ENCODE results near the gene TNFSF18. TPM values are rescaled to one million over a fixed set of nuclear protein-coding genes. Genes with fewer than 3 reads are reported as not detected.

The TNFSF18 gene
- polyA plus RNA-seq, 1 donor from 2014 or later = not detected

GRCh38 chr1:172999349-172999748 is 51.4 kb downstream of the TNFSF18 start:
- no peak overlapping the region for H2AFZ ChIP-seq (ENCODE audit: low read depth, low read length)
- no peak for TF ChIP-seq EZH2 (IDR thresholded peaks at IDR 0.05; ENCODE audit: borderline replicate concordance, insufficient read depth, low read length, poor library complexity, severe bottlenecking)
- TF ChIP-seq TAF1 (IDR thresholded peaks at IDR 0.05; ENCODE audit: low read depth) = no peak
- TF ChIP-seq POLR2AphosphoS5 (IDR thresholded peaks at IDR 0.05) = no peak
- TF ChIP-seq SMC3 (conservative IDR thresholded peaks at IDR 0.05; ENCODE audit: poor library complexity) = no peak

DNA sequence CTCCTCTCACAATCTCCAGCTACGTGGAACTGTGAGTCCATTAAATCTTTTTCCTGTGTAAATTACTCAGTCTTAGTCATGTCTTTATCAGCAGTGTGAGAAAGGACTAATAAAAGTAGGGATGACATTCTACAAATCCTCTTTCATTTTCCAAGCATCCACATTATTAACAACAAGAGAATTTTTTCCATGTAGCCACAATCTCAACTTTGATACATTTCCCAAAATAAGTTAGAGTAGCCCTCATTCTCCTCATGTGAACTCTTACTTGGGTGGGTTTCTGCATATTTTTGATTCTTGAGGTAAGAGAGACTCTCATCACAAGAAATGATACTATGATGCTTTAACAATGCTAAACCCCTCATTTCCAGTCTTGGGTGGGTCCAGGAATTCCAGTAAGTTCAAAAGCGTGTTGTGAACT is 52.8 kb downstream of the TNFSF18 start:
- Histone ChIP-seq H3K79me2 (replicated peaks; ENCODE audit: insufficient read depth, low read length) (no peaks in the 10 kb centered on the region), H3K27ac (ENCODE audit: low read length) (no peak overlapping the region), H2AFZ (ENCODE audit: low read depth, low read length) (no peak overlapping the region), H3K36me3 (ENCODE audit: insufficient read depth, low read length) (no peaks in the 10 kb centered on the region), H3K4me2 (ENCODE audit: low read length) (no peak overlapping the region), H3K9me2 (ENCODE audit: insufficient read depth, low read length) (no peaks in the 10 kb centered on the region), H4K20me1 (ENCODE audit: insufficient read depth) (no peaks in the 10 kb centered on the region), H3K27me3 (ENCODE audit: insufficient read depth, low read depth, low read length) (no peaks in the 10 kb centered on the region), H3F3A (ENCODE audit: insufficient read depth, low read length, poor library complexity, severe bottlenecking) (no peaks in the 10 kb centered on the region), H3K9me3 (ENCODE audit: low read length) (peaks cover 2% of the 10 kb centered on the region), H3K4me3 (ENCODE audit: low read length) (no peak overlapping the region), H3K9ac (ENCODE audit: low read length) (no peak overlapping the region)
- no peak for TF ChIP-seq POLR2AphosphoS5 (IDR thresholded peaks at IDR 0.05)
- no peak for TF ChIP-seq TAF1 (IDR thresholded peaks at IDR 0.05; ENCODE audit: low read depth)
- TF ChIP-seq, protein P1, sequence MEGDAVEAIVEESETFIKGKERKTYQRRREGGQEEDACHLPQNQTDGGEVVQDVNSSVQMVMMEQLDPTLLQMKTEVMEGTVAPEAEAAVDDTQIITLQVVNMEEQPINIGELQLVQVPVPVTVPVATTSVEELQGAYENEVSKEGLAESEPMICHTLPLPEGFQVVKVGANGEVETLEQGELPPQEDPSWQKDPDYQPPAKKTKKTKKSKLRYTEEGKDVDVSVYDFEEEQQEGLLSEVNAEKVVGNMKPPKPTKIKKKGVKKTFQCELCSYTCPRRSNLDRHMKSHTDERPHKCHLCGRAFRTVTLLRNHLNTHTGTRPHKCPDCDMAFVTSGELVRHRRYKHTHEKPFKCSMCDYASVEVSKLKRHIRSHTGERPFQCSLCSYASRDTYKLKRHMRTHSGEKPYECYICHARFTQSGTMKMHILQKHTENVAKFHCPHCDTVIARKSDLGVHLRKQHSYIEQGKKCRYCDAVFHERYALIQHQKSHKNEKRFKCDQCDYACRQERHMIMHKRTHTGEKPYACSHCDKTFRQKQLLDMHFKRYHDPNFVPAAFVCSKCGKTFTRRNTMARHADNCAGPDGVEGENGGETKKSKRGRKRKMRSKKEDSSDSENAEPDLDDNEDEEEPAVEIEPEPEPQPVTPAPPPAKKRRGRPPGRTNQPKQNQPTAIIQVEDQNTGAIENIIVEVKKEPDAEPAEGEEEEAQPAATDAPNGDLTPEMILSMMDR (IDR thresholded peaks at IDR 0.05; ENCODE audit: poor library complexity, severe bottlenecking) = no peak
- TF ChIP-seq EZH2 (IDR thresholded peaks at IDR 0.05; ENCODE audit: borderline replicate concordance, insufficient read depth, low read length, poor library complexity, severe bottlenecking) = no peak
- TF ChIP-seq MXI1 (conservative IDR thresholded peaks at IDR 0.05; ENCODE audit: poor library complexity, severe bottlenecking) = no peak
- no peak for TF ChIP-seq SMC3 (conservative IDR thresholded peaks at IDR 0.05; ENCODE audit: poor library complexity)
- TF ChIP-seq EP300 (conservative IDR thresholded peaks at IDR 0.05; ENCODE audit: poor library complexity, severe bottlenecking) = no peak
- TF ChIP-seq, protein P2, sequence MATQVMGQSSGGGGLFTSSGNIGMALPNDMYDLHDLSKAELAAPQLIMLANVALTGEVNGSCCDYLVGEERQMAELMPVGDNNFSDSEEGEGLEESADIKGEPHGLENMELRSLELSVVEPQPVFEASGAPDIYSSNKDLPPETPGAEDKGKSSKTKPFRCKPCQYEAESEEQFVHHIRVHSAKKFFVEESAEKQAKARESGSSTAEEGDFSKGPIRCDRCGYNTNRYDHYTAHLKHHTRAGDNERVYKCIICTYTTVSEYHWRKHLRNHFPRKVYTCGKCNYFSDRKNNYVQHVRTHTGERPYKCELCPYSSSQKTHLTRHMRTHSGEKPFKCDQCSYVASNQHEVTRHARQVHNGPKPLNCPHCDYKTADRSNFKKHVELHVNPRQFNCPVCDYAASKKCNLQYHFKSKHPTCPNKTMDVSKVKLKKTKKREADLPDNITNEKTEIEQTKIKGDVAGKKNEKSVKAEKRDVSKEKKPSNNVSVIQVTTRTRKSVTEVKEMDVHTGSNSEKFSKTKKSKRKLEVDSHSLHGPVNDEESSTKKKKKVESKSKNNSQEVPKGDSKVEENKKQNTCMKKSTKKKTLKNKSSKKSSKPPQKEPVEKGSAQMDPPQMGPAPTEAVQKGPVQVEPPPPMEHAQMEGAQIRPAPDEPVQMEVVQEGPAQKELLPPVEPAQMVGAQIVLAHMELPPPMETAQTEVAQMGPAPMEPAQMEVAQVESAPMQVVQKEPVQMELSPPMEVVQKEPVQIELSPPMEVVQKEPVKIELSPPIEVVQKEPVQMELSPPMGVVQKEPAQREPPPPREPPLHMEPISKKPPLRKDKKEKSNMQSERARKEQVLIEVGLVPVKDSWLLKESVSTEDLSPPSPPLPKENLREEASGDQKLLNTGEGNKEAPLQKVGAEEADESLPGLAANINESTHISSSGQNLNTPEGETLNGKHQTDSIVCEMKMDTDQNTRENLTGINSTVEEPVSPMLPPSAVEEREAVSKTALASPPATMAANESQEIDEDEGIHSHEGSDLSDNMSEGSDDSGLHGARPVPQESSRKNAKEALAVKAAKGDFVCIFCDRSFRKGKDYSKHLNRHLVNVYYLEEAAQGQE (IDR thresholded peaks at IDR 0.05; ENCODE audit: borderline replicate concordance) = no peak
- TF ChIP-seq RAD21 (conservative IDR thresholded peaks at IDR 0.05) = no peak

More at GRCh38 chr1:172999349-172999748, 51.4 kb downstream of the TNFSF18 start:
- no peaks in the 10 kb centered on the region for H4K20me1 ChIP-seq (ENCODE audit: insufficient read depth)
- no peak overlapping the region for H3K4me2 ChIP-seq (ENCODE audit: low read length)
- H3F3A ChIP-seq (ENCODE audit: insufficient read depth, low read length, poor library complexity, severe bottlenecking) = no peaks in the 10 kb centered on the region
- H3K9ac ChIP-seq (ENCODE audit: low read length) = no peak overlapping the region
- no peaks in the 10 kb centered on the region for H3K36me3 ChIP-seq (ENCODE audit: insufficient read depth, low read length)
- no peaks in the 10 kb centered on the region for H3K27me3 ChIP-seq (ENCODE audit: insufficient read depth, low read depth, low read length)
- H3K79me2 ChIP-seq (replicated peaks; ENCODE audit: insufficient read depth, low read length) = no peaks in the 10 kb centered on the region
- H3K4me3 ChIP-seq (ENCODE audit: low read length) = no peak overlapping the region
- no peaks in the 10 kb centered on the region for H3K9me2 ChIP-seq (ENCODE audit: insufficient read depth, low read length)
- no peak overlapping the region for H3K27ac ChIP-seq (ENCODE audit: low read length)
- peaks cover 2% of the 10 kb centered on the region for H3K9me3 ChIP-seq (ENCODE audit: low read length)

All from neural cell (in vitro differentiated cells).